ENCODE data around the gene ARHGAP4.

DNA sequence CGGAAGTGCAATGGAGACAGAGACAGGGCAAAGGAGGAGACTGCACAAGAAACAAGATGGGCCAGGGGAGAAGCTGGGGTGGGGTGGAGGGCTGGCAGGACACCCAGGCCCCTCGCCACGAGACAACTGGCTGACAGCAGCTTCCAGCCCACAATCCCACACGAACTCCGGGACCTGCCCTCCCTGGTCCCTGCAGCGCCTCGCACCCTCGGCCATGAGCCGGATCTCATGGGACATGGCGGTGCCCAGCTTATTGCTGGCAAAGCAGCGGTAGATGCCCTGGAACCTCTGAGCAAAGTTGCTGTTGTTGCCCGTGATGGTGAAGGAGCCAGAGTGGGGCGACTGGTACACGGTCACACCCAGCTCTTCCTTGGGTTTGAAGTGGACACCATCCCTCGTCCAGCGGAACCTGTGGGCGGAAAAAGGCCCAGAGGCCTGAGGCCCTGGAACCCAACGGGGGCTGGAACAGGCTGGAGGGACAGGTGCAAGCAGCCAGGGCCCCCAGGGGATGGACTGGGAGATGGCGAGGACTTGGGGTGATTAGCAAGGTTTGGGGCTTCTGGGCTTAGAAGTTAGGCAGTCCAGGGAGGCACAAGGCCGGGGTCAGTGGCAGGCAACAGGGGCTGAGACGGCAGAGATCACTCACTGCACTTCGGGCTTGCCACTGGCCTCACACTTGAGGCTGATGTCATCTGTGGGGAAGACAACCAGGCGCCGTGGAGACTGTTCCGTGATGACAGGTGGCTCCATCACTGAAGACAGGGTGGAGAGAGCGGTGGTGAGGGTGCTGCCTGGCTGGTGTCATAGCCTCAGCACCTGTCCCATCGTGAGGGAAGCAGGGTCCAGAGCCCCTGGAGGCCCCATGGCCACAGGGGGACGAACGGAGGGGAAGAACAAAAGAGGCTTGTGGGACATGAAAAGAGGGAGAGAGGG, 53.9 kb downstream of the ARHGAP4 start:
- TF ChIP-seq, protein P1, sequence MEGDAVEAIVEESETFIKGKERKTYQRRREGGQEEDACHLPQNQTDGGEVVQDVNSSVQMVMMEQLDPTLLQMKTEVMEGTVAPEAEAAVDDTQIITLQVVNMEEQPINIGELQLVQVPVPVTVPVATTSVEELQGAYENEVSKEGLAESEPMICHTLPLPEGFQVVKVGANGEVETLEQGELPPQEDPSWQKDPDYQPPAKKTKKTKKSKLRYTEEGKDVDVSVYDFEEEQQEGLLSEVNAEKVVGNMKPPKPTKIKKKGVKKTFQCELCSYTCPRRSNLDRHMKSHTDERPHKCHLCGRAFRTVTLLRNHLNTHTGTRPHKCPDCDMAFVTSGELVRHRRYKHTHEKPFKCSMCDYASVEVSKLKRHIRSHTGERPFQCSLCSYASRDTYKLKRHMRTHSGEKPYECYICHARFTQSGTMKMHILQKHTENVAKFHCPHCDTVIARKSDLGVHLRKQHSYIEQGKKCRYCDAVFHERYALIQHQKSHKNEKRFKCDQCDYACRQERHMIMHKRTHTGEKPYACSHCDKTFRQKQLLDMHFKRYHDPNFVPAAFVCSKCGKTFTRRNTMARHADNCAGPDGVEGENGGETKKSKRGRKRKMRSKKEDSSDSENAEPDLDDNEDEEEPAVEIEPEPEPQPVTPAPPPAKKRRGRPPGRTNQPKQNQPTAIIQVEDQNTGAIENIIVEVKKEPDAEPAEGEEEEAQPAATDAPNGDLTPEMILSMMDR (IDR thresholded peaks at IDR 0.05 in 8 of 11, conservative IDR thresholded peaks at IDR 0.05 in 3 of 11), result no peak
- TF ChIP-seq POLR2A (IDR thresholded peaks at IDR 0.05), result no peak
- no peak for TF ChIP-seq POLR2AphosphoS5 (IDR thresholded peaks at IDR 0.05)
